Measurements from ENCODE around the gene AR. TPM values are rescaled to one million over a fixed set of nuclear protein-coding genes. Genes with fewer than 3 reads are reported as not detected.

The AR gene
- total and polyA plus RNA-seq, 2 of the 13 experiments (the other 11 are each of a cell fraction or from before 2014, with no cell fraction given), result not detected

- BruUV-seq (replicated peaks), result no TSS peak
- no peaks in the 10 kb centered on the region for H3K79me2 ChIP-seq (ENCODE audit: insufficient read depth, low read length)
- H3K27me3 ChIP-seq (ENCODE audit: control insufficient read depth in 1 of 2, insufficient read depth in 2 of 2, low read length in 2 of 2), result no peaks in the 10 kb centered on the region
- H3K36me3 ChIP-seq (replicated peaks in 1 of 2; ENCODE audit: control insufficient read depth in 1 of 2, insufficient read depth in 2 of 2, low read length in 2 of 2), result no peaks in the 10 kb centered on the region
- ChIA-PET POLR2A (no interaction called here), CTCF (ENCODE audit: low intra/inter-chr PET ratio, low total read pairs) (no interaction called here)
- H2AFZ ChIP-seq (ENCODE audit: low read length), result no peak overlapping the region
- intact Hi-C loops (cut with micrococcal nuclease; ENCODE audit: unreplicated experiment) (no loop called here), in situ Hi-C loops (cut with HindIII; ENCODE audit: extremely low pct_ligation_motif_present, low pct_unique_long_range_greater_than_20kb) (no loop called here)
- H3K9ac ChIP-seq (ENCODE audit: insufficient read depth, low read depth, low read length), result no peak overlapping the region
- WGBS (ENCODE audit: low lambda C conversion rate), result 25% methylated on average over 2 of the region's 2 CpGs
- no peaks in the 10 kb centered on the region for H3K9me3 ChIP-seq (ENCODE audit: low read length)
- no peak for ATAC-seq
- H3K4me2 ChIP-seq (ENCODE audit: low read depth, low read length), result no peak overlapping the region
- no peak overlapping the region for H3K4me3 ChIP-seq (replicated peaks in 1 of 3; ENCODE audit: insufficient read depth in 1 of 3, low read depth in 2 of 3, low read length in 3 of 3)
- no peaks in the 10 kb centered on the region for H4K20me1 ChIP-seq (ENCODE audit: insufficient read depth, low read length)
- no peak overlapping the region for H3K27ac ChIP-seq (ENCODE audit: extremely low read length, insufficient read depth, low read length)
- H3K4me1 ChIP-seq (ENCODE audit: insufficient read depth, low read length), result no peaks in the 10 kb centered on the region
- FAIRE-seq, result no peak
- TF ChIP-seq MLX (CRISPR knock-in tag; IDR thresholded peaks at IDR 0.05), result no peak
- no peak for TF ChIP-seq PHF20 (CRISPR knock-in tag; IDR thresholded peaks at IDR 0.05)
- TF ChIP-seq REST (IDR thresholded peaks at IDR 0.05; ENCODE audit: borderline replicate concordance in 1 of 2, low read depth in 1 of 2, low read length in 2 of 2), result no peak
- no peak for TF ChIP-seq AHR (CRISPR knock-in tag; IDR thresholded peaks at IDR 0.05)
- TF ChIP-seq HNF4A (CRISPR knock-in tag; IDR thresholded peaks at IDR 0.05), result no peak
- TF ChIP-seq, protein P1, sequence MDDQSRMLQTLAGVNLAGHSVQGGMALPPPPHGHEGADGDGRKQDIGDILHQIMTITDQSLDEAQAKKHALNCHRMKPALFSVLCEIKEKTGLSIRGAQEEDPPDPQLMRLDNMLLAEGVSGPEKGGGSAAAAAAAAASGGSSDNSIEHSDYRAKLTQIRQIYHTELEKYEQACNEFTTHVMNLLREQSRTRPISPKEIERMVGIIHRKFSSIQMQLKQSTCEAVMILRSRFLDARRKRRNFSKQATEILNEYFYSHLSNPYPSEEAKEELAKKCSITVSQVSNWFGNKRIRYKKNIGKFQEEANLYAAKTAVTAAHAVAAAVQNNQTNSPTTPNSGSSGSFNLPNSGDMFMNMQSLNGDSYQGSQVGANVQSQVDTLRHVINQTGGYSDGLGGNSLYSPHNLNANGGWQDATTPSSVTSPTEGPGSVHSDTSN (CRISPR knock-in tag; IDR thresholded peaks at IDR 0.05; ENCODE audit: borderline replicate concordance), result no peak
- no peak for TF ChIP-seq ERF (CRISPR knock-in tag; IDR thresholded peaks at IDR 0.05)
- no peak for TF ChIP-seq PAWR (CRISPR knock-in tag; IDR thresholded peaks at IDR 0.05; ENCODE audit: borderline replicate concordance)
- no peak for TF ChIP-seq TEAD3 (CRISPR knock-in tag; optimal IDR thresholded peaks at IDR 0.05; ENCODE audit: borderline replicate concordance)
- TF ChIP-seq ZBTB8A (CRISPR knock-in tag; IDR thresholded peaks at IDR 0.05; ENCODE audit: borderline replicate concordance, low read depth), result no peak
- TF ChIP-seq, protein P2, sequence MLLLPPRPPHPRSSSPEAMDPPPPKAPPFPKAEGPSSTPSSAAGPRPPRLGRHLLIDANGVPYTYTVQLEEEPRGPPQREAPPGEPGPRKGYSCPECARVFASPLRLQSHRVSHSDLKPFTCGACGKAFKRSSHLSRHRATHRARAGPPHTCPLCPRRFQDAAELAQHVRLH (CRISPR knock-in tag; IDR thresholded peaks at IDR 0.05; ENCODE audit: borderline replicate concordance, low read depth), result no peak
- TF ChIP-seq ZNF10 (CRISPR knock-in tag; IDR thresholded peaks at IDR 0.05; ENCODE audit: borderline replicate concordance, low read depth), result no peak
- no peak for TF ChIP-seq ATF1 (CRISPR knock-in tag; IDR thresholded peaks at IDR 0.05)
- DNase-seq (ENCODE audit: low spot score), result no peak
Observed at GRCh38 chrX:67524428-67524827, 19.4 kb upstream of the AR start.
